CD4-positive, alpha-beta T cell (primary cell): ENCODE data around the gene GARIN5B. TPM values are rescaled to one million over a fixed set of nuclear protein-coding genes. Genes with fewer than 3 reads are reported as not detected.

ENCODE experiments used
- ATAC-seq: fragments of 200-7000 bp; cut with Tn5 transposase; one replicate; pipeline ENCODE4 v1.10.0; 2022; ENCODE audit warnings: mild to moderate bottlenecking; ENCODE audit not compliant: poor library complexity
- CTCF ChIA-PET: fragments of 350-600 bp; sonication (Branson Sonifier 250); formaldehyde crosslinking; loops from one replicate; lab custom pipeline; 2021; ENCODE audit warnings: antibody characterized with exemption, inconsistent platforms; lab: Charles Lee
- POLR2A ChIA-PET: fragments of 350-600 bp; sonication (Branson Sonifier 250); formaldehyde crosslinking; loops from one replicate; lab custom pipeline; 2021; ENCODE audit warnings: antibody characterized with exemption, inconsistent platforms; lab: Charles Lee
- DNase-seq, 14 experiments: peaks; one replicate each; pipeline ENCODE4 v3.0.0-alpha.2; 2013 to 2020; ENCODE audit warnings: mixed read lengths in 2 of 14
- H3K27ac ChIP-seq, 2 donors: one replicate each; pipeline versions ENCODE4 v1.5.1 to v1.7.0; 2013; ENCODE audit warnings: low read length in 2 of 2, low read depth in 1 of 2, mild to moderate bottlenecking in 1 of 2
- H3K27me3 ChIP-seq, 2 experiments: 1 replicate in 1 of 2; 2 replicates in 1 of 2; pipeline versions ENCODE4 v1.6.1 to v1.7.0; 2013; ENCODE audit warnings: low read length in 2 of 2, control low read depth in 1 of 2, mild to moderate bottlenecking in 1 of 2, moderate library complexity in 1 of 2; ENCODE audit not compliant: insufficient read depth in 2 of 2, control insufficient read depth in 1 of 2
- H3K36me3 ChIP-seq: one replicate; pipeline ENCODE4 v1.6.1; 2013; ENCODE audit warnings: low read length, control low read depth; ENCODE audit not compliant: insufficient read depth
- H3K4me1 ChIP-seq: one replicate; pipeline ENCODE4 v1.6.1; 2013; ENCODE audit warnings: low read length, control low read depth; ENCODE audit not compliant: insufficient read depth
- H3K4me3 ChIP-seq: one replicate; pipeline ENCODE4 v1.5.1; 2013; ENCODE audit warnings: mild to moderate bottlenecking, low read length, moderate library complexity
- H3K9me3 ChIP-seq, 2 experiments: 1 replicate in 1 of 2; 2 replicates in 1 of 2; pipeline versions ENCODE4 v1.6.1 to v1.7.0; 2013; ENCODE audit warnings: low read length in 2 of 2, mild to moderate bottlenecking in 2 of 2, control low read depth in 1 of 2, moderate library complexity in 1 of 2; ENCODE audit not compliant: control insufficient read depth in 1 of 2, insufficient read depth in 1 of 2
- H3K27ac Mint-ChIP-seq: one replicate; pipeline ENCODE4 v1.8.0; 2020; ENCODE audit warnings: mixed read lengths
- H3K27me3 Mint-ChIP-seq: one replicate; pipeline ENCODE4 v1.8.0; 2021; ENCODE audit warnings: mixed read lengths
- H3K36me3 Mint-ChIP-seq: one replicate; pipeline ENCODE4 v1.8.0; 2021; ENCODE audit warnings: low read depth, mixed read lengths
- H3K4me1 Mint-ChIP-seq: one replicate; pipeline ENCODE4 v1.8.0; 2021; ENCODE audit warnings: low read depth, mixed read lengths
- H3K4me3 Mint-ChIP-seq: one replicate; pipeline ENCODE4 v1.8.0; 2020; ENCODE audit warnings: mild to moderate bottlenecking, mixed read lengths
- H3K9me3 Mint-ChIP-seq: one replicate; pipeline ENCODE4 v1.8.0; 2020; ENCODE audit warnings: mixed read lengths
- CTCF ChIP-seq: fragments of 200-600 bp; IDR thresholded peaks from one replicate; pipeline ENCODE4 v1.8.0; 2022; ENCODE audit warnings: antibody characterized with exemption, mild to moderate bottlenecking
- intact Hi-C, 2 experiments: fragments of 100-400 bp; cut with DNase I in 1 of 2; cut with micrococcal nuclease in 1 of 2; formaldehyde crosslinking; loops; one replicate each; pipeline versions ENCODE4 v1.15.1 to v1.9.0; 2023 to 2025; cut with DNase I, micrococcal nuclease
- total RNA-seq, 174 experiments: library from RNA in 2 of 174; stranded (reverse) in 2 of 174; gene quantifications; one replicate each; pipeline ENCODE4 v1.2.3 and lab custom pipeline; 2021 to 2026

GARIN5B gene
- total RNA-seq, 2 experiments from 2014 or later = 0.08 TPM; not detected in 1

GRCh38 chr19:55391702-55392615 lies 28.9 kb upstream of the GARIN5B start:
- no peaks in the 10 kb centered on the region for H3K27me3 ChIP-seq
- H3K27ac Mint-ChIP-seq = peak overlapping the region; percentile 35
- H3K9me3 Mint-ChIP-seq = no peaks in the 10 kb centered on the region
- peaks cover 51% of the 10 kb centered on the region for H3K36me3 Mint-ChIP-seq
- no peak overlapping the region for H3K27ac ChIP-seq
- no peak overlapping the region for H3K4me3 ChIP-seq
- DNase-seq = peak in 1 of 14 experiments; percentile 1
- no peak for ATAC-seq
- H3K4me3 Mint-ChIP-seq = peak overlapping the region; percentile 23
- no peaks in the 10 kb centered on the region for H3K9me3 ChIP-seq
- intact Hi-C loops = no loop called here
- peaks cover 39% of the 10 kb centered on the region for H3K4me1 Mint-ChIP-seq
- no peak for TF ChIP-seq CTCF
- ChIA-PET POLR2A (interaction anchor here (0.9 to 1.1 kb wide), 3 partner anchors 9 to 52 kb away, joined by 3 to 8 read pairs (median 3); partner anchors contain the start of genes KMT5C and UBE2S), CTCF (no interaction called here)
- peaks cover 41% of the 10 kb centered on the region for H3K4me1 ChIP-seq
- no peaks in the 10 kb centered on the region for H3K27me3 Mint-ChIP-seq
- peaks cover 48% of the 10 kb centered on the region for H3K36me3 ChIP-seq

GRCh38 chr19:55391191-55391670 lies 28.2 kb upstream of the GARIN5B start:
- H3K27me3 ChIP-seq = no peaks in the 10 kb centered on the region
- TF ChIP-seq CTCF = no peak
- no peak overlapping the region for H3K4me3 ChIP-seq
- Mint-ChIP-seq H3K27ac (no peak overlapping the region), H3K36me3 (peaks cover 57% of the 10 kb centered on the region), H3K4me1 (peaks cover 46% of the 10 kb centered on the region), H3K4me3 (no peak overlapping the region), H3K27me3 (no peaks in the 10 kb centered on the region), H3K9me3 (no peaks in the 10 kb centered on the region)
- H3K36me3 ChIP-seq = peaks cover 51% of the 10 kb centered on the region
- CTCF ChIA-PET = no interaction called here
- ATAC-seq (no peak), DNase-seq (peak in 1 of 14 experiments; percentile 3)
- H3K27ac ChIP-seq = no peak overlapping the region
- no peaks in the 10 kb centered on the region for H3K9me3 ChIP-seq
- POLR2A ChIA-PET = interaction anchor here (0.9 to 1.1 kb wide), 3 partner anchors 8 to 52 kb away, joined by 3 to 8 read pairs (median 3); partner anchors contain the start of genes KMT5C and UBE2S
- peaks cover 49% of the 10 kb centered on the region for H3K4me1 ChIP-seq
- intact Hi-C loops = no loop called here

GRCh38 chr19:55390461-55390880 lies 27.4 kb upstream of the GARIN5B start:
- ChIA-PET CTCF (no interaction called here), POLR2A (interaction anchor here (1.1 to 2.0 kb wide), 3 partner anchors 10 to 51 kb away, joined by 7 to 8 read pairs (median 7); partner anchors contain the start of genes KMT5C and UBE2S)
- Histone ChIP-seq H3K4me1 (peaks cover 51% of the 10 kb centered on the region), H3K4me3 (no peak overlapping the region), H3K9me3 (no peaks in the 10 kb centered on the region), H3K27me3 (no peaks in the 10 kb centered on the region), H3K36me3 (peaks cover 51% of the 10 kb centered on the region), H3K27ac (no peak overlapping the region)
- peaks cover 52% of the 10 kb centered on the region for H3K4me1 Mint-ChIP-seq
- intact Hi-C loops = no loop called here
- DNase-seq (no peak), ATAC-seq (no peak)
- no peaks in the 10 kb centered on the region for H3K27me3 Mint-ChIP-seq
- H3K9me3 Mint-ChIP-seq = no peaks in the 10 kb centered on the region
- peak overlapping the region; percentile 47 for H3K27ac Mint-ChIP-seq
- no peak for TF ChIP-seq CTCF
- H3K4me3 Mint-ChIP-seq = peak overlapping the region; percentile 35
- peaks cover 65% of the 10 kb centered on the region for H3K36me3 Mint-ChIP-seq
